ENCODE measurements around the gene FRMPD4.

- TF ChIP-seq CTCF (IDR thresholded peaks at IDR 0.05) (no peak), CDX4 (CRISPR knock-in tag; IDR thresholded peaks at IDR 0.05; ENCODE audit: borderline replicate concordance) (no peak), CREB1 (CRISPR knock-in tag; IDR thresholded peaks at IDR 0.05) (no peak), SP1 (CRISPR knock-in tag; conservative IDR thresholded peaks at IDR 0.05) (no peak), TEAD4 (CRISPR knock-in tag; IDR thresholded peaks at IDR 0.05) (no peak), MXD4 (CRISPR knock-in tag; IDR thresholded peaks at IDR 0.05; ENCODE audit: borderline replicate concordance) (no peak), NR2C2 (CRISPR knock-in tag; IDR thresholded peaks at IDR 0.05) (no peak), NR3C1 (CRISPR knock-in tag; conservative IDR thresholded peaks at IDR 0.05; ENCODE audit: low read depth) (no peak)
Observed at GRCh38 chrX:12570859-12571501, 432.7 kb downstream of the FRMPD4 start.

Data from WTC11 (cell line).